DMS153 treated with DMSO at 0.1 percent for 48 hours (cell line): Measurements from ENCODE around the gene RNF6.
"Not testable (repeated sequence)": the region's sequence is repeated elsewhere in the genome, so short reads cannot be mapped to it uniquely, and the experiment has no call there.

Source experiments
- DNase-seq: peaks from one replicate; lab custom pipeline; 2025; ENCODE audit not compliant: unreplicated experiment; lab: John Stamatoyannopoulos, UW

The RNF6 gene

DNA sequence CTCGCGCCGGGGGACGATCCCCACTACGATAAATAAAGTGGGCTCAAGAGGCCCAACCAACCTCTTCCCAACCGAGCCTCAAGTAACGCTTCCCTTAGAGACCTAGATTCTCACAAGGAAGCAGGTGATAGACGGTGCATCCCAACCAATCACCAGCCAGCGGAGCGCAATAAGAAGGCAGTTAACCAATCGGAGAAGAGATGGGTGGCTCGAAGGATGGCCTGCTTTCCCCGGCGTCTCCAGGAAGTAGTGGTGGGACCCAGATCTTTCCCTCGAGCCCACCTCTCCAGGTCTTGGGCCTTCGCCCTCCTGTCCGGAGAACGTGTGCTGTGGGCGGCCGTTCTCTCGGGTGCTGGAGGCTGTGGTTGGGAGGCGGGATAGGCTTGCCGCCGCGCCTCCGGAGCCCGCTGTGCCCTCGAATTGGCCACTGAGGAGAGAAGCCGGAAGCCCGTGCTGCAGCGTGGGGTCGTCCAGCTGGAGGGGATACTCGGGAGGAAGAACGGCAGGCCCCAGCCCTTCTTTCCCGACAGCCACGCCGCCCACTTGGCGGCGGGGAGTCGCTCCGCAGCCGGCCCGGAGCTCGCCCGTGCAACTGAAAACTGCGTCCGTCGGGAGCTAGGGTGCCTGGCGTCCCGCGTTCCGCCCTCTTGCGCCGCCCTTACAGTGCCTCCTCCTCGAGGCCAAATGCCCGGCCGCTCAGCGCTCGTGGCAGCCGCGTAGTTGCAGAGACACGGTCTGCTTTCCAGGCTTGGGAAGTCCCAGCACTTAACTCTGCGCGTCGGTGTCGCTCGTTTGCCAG lies at the start of gene RNF6:
TSS of gene RNF6 (minus strand) at position 594 of the 799 bp plus-strand sequence. CDS start 2,665 bp downstream, outside the sequence.
- DNase-seq, result peak; percentile 88

DNA sequence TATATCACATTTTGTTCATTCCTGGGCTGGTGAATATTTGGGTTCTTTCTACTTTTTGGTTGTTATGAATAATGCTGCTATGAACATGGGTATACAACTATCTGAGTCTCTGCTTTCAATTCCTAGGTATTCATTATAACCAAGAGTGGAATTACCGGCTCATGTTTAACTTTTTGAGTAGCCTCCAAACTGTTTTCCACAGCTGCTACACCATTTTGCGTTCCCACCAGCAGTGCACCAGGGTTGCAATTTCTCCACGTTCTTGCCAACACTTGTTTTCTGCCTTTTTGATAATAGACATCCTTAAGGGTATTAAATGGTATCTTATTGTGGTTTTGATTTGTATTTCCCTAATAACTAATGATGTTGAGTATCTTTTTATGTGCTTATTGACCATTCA lies 48.6 kb upstream of the RNF6 start:
- DNase-seq, result no peak

DNA sequence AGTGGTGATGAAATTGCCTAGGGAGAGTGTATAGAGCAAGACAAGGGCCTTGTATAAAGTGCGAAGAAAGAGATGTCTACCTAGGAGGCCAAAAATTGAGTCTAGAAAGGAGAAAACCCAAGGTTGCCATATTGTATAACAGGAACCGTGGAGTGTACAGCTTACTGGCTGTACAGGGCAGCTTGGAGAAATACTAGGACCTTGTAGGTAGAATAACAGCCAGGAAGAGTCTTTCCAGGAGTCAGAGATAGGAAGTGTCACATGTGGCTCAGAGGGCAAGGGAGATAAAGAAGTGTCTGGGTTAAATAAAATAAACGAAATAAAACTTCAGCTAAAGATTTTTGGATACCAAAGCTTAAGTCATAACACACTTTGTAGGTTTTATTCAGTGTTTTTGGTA lies 44.2 kb upstream of the RNF6 start:
- DNase-seq, result no peak

DNA sequence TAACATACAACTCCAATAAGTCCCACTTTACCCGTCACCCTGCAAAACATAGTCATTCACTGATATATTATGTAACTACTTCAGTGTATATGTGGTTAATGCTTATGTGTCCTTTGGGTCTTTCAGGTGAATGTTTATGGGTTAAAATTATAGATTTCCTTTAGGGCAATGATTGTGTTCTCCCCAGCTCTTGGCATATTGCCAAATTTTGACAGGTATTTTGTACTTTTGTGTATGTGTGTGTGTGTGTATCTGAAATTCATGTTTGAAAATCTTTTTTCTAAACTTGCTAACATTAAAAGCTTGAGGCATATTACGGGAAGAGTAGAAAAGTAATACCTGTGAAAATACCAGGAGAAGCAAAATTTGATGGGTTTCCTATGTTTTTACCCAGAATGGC lies 40.0 kb upstream of the RNF6 start:
- no peak for DNase-seq

DNA sequence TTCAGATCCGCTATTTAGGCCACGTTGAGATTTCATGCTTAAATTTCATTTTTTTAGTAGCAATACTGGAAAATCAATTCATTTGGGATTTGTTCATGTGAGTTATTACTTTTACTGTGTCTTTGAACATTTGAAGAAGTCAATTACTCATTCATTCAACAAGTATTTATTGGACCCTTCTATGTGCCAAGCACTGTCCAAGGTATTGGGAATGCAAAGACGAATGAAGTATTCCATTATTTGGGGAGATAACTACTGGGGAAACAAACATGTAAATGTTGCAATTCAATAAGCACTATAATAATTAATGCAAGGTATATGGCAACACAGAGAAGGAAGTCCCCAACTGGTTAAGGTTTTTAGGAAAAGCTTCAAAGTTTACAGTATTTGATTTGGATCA lies 37.5 kb upstream of the RNF6 start:
- DNase-seq, result no peak

DNA sequence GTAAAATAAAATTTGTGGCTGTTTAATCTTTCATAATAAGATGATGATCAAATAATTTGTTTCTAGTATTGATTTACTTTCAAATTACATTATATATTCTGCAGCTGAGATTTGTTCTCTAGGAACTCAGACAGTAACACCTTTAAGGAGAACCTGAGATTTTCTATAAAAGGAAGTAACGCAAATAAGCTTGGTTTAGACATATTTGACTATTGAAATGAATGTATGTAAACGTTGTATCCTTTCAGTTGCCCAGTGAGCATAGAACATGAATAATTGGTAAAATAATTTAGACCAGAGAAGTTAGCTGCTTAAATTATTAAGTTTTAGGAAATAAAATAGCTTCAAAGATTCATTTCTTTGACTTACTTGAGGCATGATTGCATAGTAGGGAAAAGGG lies 34.9 kb upstream of the RNF6 start:
- DNase-seq, result no peak

DNA sequence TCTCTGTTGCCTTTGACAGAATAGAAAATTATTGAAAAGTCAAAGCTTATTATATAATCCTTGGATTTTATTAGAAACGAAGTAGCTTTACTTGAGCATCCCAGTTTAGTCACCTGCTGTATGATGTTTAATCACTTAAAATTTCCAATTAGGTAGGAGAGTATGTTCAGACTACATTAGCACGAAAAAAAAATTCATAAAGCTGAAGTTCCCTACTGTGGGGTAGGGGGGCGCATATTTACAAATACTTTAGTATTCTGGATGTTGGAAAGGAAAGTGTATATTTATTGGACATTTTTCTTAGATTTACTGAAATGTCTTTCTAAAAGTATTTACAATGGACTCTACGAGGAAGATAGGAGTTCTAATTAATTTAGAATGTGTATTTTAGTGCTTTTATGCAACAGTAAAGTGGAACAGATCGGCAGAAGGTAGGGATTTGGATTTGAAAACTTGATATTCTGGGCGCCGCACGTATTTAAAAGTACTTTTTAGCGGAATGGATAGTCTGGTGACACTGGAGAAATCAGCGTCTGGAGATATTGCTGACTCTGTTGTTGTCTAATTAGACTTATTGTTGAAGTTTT lies 33.7 kb upstream of the RNF6 start:
- DNase-seq, result no peak

DNA sequence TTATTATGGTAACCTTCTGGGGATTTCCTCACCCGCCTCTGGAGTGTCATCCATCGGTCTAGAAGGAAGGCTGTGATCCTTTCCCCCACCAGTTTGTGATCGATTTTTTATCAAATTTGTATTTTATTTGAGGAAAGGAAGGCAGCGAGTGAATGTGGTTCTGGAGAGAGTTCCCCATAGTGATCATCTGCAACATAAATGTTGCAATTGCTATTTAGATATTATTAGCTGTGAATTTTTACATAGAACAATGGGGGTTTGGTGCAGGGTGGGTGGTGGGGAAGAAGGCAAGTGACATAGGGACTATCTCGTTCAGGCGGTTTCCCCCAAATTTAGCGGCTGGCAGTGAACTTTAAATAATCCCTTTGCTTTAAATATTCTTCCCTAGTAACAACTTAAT lies 33.0 kb upstream of the RNF6 start:
- DNase-seq, result no peak

DNA sequence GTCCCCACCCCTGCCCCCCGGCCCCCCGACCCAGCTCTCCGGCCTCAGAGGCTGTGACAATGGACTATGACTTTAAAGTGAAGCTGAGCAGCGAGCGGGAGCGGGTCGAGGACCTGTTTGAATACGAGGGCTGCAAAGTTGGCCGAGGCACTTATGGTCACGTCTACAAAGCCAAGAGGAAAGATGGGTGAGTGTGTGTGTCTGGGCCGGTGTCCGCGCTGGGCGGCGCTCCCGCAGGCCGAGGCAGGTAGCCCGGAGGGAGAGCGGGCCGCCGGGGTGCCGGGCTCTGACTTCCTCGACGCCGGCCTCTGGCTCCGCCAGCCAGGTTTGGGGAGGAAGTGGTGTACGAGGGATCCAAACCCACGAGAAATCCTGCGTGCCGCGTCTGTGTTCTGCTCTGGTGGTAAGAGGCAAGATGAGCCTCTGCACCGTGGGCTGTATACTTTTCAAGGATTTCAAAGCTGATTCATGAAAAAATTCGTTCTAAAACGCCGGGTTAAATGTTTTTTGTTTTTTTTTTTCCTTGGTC lies 32.5 kb upstream of the RNF6 start:
- DNase-seq, result peak; percentile 13

DNA sequence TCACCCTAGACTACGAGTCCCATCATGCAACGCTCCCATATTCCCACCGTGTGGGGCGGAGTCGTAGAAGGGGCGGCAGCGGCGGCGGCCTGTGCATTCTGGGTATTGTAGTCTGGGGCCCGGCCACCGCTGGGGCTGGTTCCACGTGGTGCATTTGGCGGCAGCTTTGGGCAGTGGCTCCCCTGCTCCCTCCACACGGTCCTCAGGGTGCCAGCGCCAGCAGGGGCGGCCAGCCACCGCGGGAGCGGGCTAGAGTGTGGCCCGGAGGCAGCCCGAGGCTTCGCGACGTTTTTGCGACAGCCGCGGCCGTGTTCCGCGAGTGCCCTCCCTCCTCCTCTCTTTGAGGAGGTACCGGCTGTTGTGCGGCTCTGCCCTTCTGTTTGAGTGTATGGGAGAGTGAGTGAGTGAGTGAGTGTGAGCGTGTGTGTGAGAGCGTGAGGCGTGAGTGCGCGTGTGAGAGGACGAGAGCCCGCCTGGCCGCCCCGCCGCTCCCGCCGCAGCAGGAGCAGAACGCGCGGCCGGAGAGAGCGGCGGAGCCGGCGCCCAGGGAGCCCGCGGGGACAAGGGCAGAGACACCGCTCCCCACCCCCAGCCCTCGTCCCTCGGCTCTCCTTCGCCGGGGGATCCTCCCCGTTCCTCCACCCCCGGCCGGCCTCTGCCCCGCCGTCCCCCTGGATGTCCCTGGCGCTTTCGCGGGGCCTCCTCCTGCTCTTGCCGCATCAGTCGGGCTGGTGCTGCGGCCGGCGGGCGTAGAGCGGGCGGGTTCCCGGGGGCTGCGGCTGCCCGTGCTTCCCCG lies 31.9 kb upstream of the RNF6 start, which contains the start of gene CDK8:
TSS of gene CDK8 (plus strand) at position 343 of the 796 bp plus-strand sequence. CDS start 513 bp downstream, outside the sequence.
- DNase-seq, result peak; percentile 83

DNA sequence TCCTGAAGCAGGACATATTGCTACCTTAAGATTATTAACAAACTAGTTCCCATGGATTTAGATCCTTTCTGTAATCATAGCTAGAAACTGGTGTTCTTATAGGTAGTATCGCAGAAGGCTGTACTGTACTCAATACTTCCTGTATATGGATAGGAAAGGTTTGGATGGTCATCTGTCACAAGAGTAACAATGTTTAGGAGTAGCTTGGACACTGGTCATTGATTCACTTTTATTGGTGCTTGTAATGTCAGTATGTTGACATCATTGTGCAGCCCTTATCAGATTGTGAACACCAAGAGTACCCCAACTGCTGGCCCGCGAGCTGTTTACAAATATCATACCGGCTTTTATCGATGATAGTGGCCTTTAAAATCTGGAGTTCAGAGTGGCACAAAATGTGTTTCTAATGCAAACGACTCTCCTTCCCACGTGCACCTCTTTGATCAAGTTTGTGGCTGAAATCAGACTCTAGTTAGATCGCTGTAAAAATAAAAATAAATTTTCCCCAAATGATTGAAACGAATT lies 31.2 kb upstream of the RNF6 start:
- DNase-seq, result no peak

DNA sequence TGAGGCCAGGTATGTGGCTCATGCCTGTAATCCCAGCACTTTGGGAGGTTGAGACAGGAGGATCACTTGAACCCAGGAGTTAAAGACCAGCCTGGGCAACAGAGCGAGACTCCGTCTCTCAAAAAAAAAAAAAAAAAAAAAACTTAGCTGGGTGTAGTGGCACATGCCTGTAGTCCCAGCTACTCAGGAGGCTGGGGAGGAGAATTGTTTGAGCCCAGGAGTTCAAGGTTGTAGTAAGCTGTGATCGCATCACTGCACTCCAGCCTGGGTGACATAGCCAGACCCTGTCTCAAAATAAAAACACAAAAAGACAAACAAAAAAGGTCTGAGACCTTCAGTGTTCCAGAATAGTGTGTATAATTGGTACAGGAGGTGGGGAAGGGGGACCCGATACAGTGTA lies 29.9 kb upstream of the RNF6 start:
- not testable (repeated sequence) for DNase-seq

DNA sequence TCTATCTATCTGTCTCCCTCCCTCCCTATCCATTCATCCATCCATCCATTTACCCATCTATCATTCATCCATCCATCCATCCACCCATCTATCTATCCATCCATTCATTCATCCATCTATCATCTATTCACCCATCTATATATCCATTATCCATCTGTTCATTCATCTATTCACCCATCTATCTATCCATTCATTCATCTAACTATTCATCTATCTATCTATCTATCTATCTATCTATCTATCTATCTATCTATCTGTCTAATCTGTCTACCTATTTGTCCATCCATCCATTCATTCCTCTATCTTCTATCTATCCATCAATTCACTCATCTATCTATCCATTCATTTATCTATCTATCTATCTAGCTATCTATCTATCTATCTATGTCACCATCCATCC lies 27.4 kb upstream of the RNF6 start:
- DNase-seq, result no peak

DNA sequence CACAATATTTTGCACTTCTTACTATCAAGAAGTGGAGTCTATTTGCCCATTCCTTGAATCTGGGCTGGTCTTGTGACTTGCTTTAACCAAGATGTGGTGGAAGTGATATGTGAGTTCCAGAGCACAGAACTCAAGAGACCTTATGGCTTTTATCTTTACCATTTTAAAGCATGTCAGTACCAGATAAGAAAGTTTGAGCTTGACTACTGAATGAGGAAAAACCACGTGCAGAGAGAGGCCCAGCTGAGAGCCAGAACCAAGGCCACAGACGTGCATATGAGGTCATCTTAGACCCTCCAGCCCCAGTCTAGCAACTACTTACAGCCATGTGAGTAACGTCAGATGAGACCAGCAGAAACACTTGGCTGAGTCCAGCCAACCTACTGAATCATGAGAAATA lies 25.5 kb upstream of the RNF6 start:
- DNase-seq, result no peak

DNA sequence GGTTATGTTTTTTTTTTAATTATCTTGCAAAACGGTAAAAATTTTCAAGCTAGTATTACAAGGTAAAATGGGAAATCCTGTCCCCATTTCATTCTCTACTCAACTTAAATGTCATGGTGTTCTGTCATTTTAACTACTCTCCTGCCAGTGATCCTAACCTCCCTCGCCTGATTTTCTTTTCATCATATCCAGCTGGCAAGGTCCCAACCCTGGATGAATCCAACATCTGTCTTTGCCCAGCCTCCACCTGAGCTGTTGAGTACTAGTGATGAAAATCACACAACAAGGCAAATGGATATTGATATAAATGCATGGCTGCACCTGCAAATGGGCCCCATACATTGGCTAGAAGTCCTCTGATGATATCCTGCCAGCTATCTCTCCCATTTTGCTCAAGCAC lies 24.9 kb upstream of the RNF6 start:
- no peak for DNase-seq

DNA sequence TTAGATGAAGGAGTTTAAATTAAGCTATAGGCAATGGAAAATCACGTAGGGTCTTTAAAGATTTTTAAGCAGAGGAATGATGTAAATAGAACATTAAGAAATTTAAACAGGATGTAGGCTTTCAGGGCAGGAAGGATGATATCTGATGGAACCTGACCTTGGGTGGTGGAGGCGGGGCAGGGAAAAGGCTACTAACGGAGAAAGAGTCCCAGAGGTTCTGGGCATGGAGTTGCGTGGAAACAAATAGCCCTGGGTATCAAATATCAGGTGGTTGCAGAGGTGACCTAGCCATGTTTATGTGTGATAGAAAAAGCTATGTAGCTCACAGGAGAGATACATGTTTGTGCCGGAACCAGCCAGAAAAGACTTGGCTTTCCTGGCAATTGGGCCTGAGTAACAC lies 24.0 kb upstream of the RNF6 start:
- DNase-seq, result no peak

DNA sequence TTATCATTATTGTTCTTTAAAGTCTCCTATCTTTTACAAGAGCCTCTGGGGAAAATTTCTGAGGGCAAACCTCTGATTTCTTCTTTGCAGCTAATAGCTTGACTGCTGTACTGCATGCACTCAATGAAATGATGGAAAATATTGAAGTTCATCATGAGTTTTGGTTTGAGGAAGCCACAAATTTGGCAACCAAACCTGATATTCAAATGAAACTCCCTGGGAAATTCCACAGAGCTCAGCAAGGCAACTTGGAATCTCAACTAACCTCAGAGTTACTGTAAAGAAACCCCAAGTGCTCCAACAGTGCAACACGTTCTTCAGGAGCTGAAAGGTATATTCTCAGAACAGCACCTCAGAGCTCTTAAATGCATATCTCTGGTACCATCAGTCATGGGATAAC lies 14.2 kb upstream of the RNF6 start:
- DNase-seq, result no peak

DNA sequence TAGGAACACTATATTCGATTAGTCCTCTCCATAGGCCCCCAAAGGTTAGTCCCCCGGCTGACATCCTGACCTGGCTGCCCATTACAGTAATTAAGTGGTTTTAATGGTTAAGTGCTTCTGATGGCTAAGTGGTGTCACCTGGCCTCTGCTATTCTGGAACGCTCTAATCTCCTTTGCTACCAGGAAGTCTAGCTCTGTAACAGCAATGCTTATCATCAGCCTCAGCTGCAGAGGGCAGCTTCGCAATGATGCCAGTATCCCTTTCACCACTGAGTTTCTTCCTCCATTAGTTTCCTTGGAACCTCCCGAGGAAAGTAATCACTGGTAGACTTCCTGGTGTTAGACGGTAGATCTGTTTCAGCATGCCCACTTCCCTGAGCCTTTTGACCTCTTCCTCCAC lies 8.6 kb upstream of the RNF6 start:
- no peak for DNase-seq

DNA sequence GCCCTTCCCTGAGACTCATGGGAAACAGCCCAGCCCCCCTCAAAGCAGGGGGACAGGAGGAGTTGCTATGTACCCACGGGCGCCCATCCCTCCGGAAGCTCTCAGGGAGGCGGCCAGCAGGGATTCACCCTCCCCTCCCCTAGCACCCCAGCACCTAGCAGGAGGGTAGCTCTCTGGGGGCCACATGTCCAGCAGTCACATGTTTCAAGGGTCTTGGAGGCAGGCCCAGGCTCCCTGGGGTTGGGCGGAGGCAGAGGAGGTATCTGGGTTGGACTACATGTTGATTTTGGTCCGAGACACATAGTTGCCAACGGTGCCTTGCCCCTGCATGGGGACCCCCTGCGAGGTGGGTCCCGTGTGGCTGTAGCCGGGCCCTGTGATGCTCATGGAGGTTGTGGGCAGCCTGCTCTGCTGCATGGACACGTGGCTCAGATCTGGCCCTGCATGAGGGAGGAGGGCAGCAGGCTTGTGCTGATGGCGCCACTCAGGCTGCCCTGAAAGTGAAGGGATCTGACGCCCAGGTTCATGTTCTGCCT lies 7.0 kb upstream of the RNF6 start:
- DNase-seq, result no peak

DNA sequence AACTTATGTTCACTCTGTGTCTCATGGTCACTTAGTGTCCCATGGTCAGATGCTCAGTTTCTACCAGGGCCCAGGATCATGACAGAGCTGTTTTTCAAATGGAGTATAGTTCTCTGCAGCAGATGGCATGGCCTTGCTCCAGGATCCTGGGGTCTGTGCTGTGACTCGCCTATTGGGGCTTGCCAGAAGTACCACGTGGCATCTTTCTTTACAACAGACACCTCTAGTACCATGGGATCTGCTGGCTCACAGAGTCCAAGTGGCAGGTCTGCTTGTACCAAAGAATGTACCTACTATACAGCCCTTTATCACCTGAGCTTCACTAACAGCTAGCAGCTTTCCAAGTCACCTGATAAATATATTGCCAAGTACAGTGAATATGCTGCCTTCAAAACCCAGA lies 6.0 kb upstream of the RNF6 start:
- no peak for DNase-seq
